DND-41 (cell line): ENCODE data around the gene UTY.

Source experiments
- EZH2 ChIP-seq: IDR thresholded peaks from 3 replicates; pipeline ENCODE4 v1.6.1; 2012; ENCODE audit warnings: borderline replicate concordance, low read depth, mild to moderate bottlenecking, moderate library complexity, low read length, inconsistent platforms; ENCODE audit not compliant: severe bottlenecking
- TF ChIP-seq, protein P1 (sequence below): IDR thresholded peaks from 2 replicates; pipeline ENCODE4 v1.5.1; 2012; ENCODE audit warnings: borderline replicate concordance, low read length, moderate library complexity, mild to moderate bottlenecking; ENCODE audit not compliant: poor library complexity, severe bottlenecking; ENCODE audit errors: extremely low read depth

DNA sequence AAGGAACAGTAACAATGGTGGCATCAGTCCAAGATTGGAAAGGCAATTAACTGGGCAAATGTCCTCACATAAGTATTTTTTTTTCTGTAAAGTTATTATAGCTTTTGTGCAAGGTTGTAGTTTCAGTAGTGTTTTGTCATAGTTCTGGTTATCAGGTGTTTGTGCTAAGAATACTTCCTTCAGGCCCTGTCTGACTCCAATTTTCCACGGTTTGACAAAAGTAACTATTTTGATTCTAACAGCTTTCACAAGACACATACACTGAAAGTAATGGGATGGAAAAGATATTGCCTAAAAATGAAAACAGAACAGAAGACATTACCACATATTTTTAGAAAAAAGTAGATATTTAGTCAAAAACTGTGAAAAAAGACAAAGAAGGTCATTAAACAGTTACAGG lies 40.6 kb upstream of the UTY start:
- no peak for TF ChIP-seq EZH2
- TF ChIP-seq, protein P1, sequence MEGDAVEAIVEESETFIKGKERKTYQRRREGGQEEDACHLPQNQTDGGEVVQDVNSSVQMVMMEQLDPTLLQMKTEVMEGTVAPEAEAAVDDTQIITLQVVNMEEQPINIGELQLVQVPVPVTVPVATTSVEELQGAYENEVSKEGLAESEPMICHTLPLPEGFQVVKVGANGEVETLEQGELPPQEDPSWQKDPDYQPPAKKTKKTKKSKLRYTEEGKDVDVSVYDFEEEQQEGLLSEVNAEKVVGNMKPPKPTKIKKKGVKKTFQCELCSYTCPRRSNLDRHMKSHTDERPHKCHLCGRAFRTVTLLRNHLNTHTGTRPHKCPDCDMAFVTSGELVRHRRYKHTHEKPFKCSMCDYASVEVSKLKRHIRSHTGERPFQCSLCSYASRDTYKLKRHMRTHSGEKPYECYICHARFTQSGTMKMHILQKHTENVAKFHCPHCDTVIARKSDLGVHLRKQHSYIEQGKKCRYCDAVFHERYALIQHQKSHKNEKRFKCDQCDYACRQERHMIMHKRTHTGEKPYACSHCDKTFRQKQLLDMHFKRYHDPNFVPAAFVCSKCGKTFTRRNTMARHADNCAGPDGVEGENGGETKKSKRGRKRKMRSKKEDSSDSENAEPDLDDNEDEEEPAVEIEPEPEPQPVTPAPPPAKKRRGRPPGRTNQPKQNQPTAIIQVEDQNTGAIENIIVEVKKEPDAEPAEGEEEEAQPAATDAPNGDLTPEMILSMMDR: no peak
